ENCODE measurements around the gene OR14C36. TPM values are rescaled to one million over a fixed set of nuclear protein-coding genes. Genes with fewer than 3 reads are reported as not detected.

Gene OR14C36
- total and polyA plus RNA-seq, 9 donors, result not detected

- intact Hi-C loops (cut with DNase I), result no loop called here
- no peaks in the 10 kb centered on the region for H3K9me3 ChIP-seq
- no peak within 1 kb of the TSS for H3K27ac ChIP-seq
These were observed 26.9 kb downstream of the OR14C36 start, which contains the start of gene OR2T6 for GRCh38 chr1:248375446-248375845. Gene OR2T6, plus strand, starts transcription at chr1:248375746. Its CDS starts 11,863 bp downstream, at chr1:248387609.

GRCh38 chr1:248376916-248377315, 28.3 kb downstream of the OR14C36 start:
- 54 to 64% (median 59%) methylated on average over 3 of the region's 3 CpGs for WGBS, 3 donors
- Histone ChIP-seq H3K36me3 (no peaks in the 10 kb centered on the region), H3K9me3 (no peaks in the 10 kb centered on the region), H3K27me3 (no peaks in the 10 kb centered on the region), H3K4me3 (no peak overlapping the region), H3K27ac (no peak overlapping the region), H3K4me1 (ENCODE audit: insufficient read depth) (no peaks in the 10 kb centered on the region)
- intact Hi-C loops (cut with DNase I), result no loop called here
- DNase-seq, result no peak
- no peak for TF ChIP-seq EP300 (IDR thresholded peaks at IDR 0.05)
- no peak for TF ChIP-seq CTCF (IDR thresholded peaks at IDR 0.05)
- TF ChIP-seq POLR2A (IDR thresholded peaks at IDR 0.05), result no peak

More at GRCh38 chr1:248375446-248375845, 26.9 kb downstream of the OR14C36 start, which contains the start of gene OR2T6:
- TF ChIP-seq POLR2A (IDR thresholded peaks at IDR 0.05), result no peak
- no peak for TF ChIP-seq CTCF (IDR thresholded peaks at IDR 0.05)
- TF ChIP-seq EP300 (IDR thresholded peaks at IDR 0.05), result no peak
- Histone ChIP-seq H3K4me3 (no peak within 1 kb of the TSS), H3K27me3 (no peaks in the 10 kb centered on the region), H3K36me3 (no peaks in the 10 kb centered on the region), H3K4me1 (ENCODE audit: insufficient read depth) (no peaks in the 10 kb centered on the region)
- DNase-seq, result no peak

GRCh38 chr1:248380854-248381253, 32.3 kb downstream of the OR14C36 start:
- 82 to 87% (median 83%) methylated on average over 3 of the region's 3 CpGs for WGBS, 3 donors
- TF ChIP-seq POLR2A (IDR thresholded peaks at IDR 0.05), result no peak
- TF ChIP-seq EP300 (IDR thresholded peaks at IDR 0.05), result no peak
- no peak for TF ChIP-seq CTCF (IDR thresholded peaks at IDR 0.05)

DNA sequence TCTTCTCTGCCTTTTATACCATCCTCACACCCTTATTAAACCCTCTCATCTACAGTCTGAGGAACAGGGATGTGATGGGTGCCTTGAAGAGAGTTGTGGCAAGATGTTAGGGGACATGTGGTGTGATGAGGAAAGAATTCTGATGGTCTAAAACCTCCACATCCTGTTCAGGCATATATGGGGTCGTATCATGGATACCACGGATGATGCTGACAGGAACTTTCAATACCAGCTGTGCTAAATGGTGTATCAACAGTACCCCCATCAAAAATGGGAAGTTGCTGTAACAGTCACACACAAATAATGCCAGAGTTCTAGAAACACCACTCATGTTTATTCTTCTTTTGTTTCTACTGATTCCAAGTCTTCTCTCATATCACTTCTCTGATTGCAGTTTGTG, 39.9 kb downstream of the OR14C36 start:
- intact Hi-C loops (cut with DNase I), result no loop called here

More at GRCh38 chr1:248380854-248381253, 32.3 kb downstream of the OR14C36 start:
- Histone ChIP-seq H3K4me1 (ENCODE audit: insufficient read depth) (no peaks in the 10 kb centered on the region), H3K27me3 (no peaks in the 10 kb centered on the region), H3K4me3 (no peak overlapping the region), H3K9me3 (no peaks in the 10 kb centered on the region), H3K27ac (no peak overlapping the region), H3K36me3 (no peaks in the 10 kb centered on the region)
- intact Hi-C loops (cut with DNase I), result no loop called here
- no peak for DNase-seq

More for the DNA sequence above, 39.9 kb downstream of the OR14C36 start:
- no peaks in the 10 kb centered on the region for H3K9me3 ChIP-seq
- TF ChIP-seq EP300 (IDR thresholded peaks at IDR 0.05) (no peak), CTCF (IDR thresholded peaks at IDR 0.05) (no peak), POLR2A (IDR thresholded peaks at IDR 0.05) (no peak)
- WGBS, 3 donors, result 62 to 70% (median 65%) methylated on average over 2 of the region's 2 CpGs
- H3K4me1 ChIP-seq (ENCODE audit: insufficient read depth), result no peaks in the 10 kb centered on the region
- DNase-seq, result no peak
- no peak overlapping the region for H3K27ac ChIP-seq
- no peak overlapping the region for H3K4me3 ChIP-seq
- no peaks in the 10 kb centered on the region for H3K36me3 ChIP-seq
- H3K27me3 ChIP-seq, result no peaks in the 10 kb centered on the region

Data from ovary (tissue), 9 donors.